Ovary (tissue), 9 donors: ENCODE measurements around the gene PHACTR3. TPM values are rescaled to one million over a fixed set of nuclear protein-coding genes. Genes with fewer than 3 reads are reported as not detected.

Experiments used
- DNase-seq, 5 donors: peaks; one replicate each; pipeline ENCODE4 v3.0.0-alpha.2; 2019 to 2020
- H3K27ac ChIP-seq, 2 donors: fragments of 200-600 bp; one replicate each; pipeline versions ENCODE4 v1.5.1 to v1.8.0; 2019 to 2022
- H3K27me3 ChIP-seq: fragments of 200-600 bp; one replicate; pipeline ENCODE4 v1.8.0; 2022
- H3K36me3 ChIP-seq: fragments of 200-600 bp; sonication (generic); one replicate; pipeline ENCODE4 v1.5.1; 2019
- H3K4me1 ChIP-seq: one replicate; pipeline ENCODE4 v1.8.1; 2013; ENCODE audit warnings: mild to moderate bottlenecking, moderate library complexity; ENCODE audit not compliant: insufficient read depth
- H3K4me3 ChIP-seq: fragments of 200-600 bp; sonication (generic); one replicate; pipeline ENCODE4 v1.5.1; 2017
- H3K9me3 ChIP-seq, 2 donors: fragments of 200-600 bp in 1 of 2; sonication (generic) in 1 of 2; one replicate each; pipeline versions ENCODE4 v1.5.1 to v1.8.1; 2013 to 2019; ENCODE audit warnings: mild to moderate bottlenecking in 1 of 2, moderate library complexity in 1 of 2
- EP300 ChIP-seq: sonication (generic); formaldehyde crosslinking; IDR thresholded peaks from one replicate; pipeline ENCODE4 v1.6.1; 2017; ENCODE audit warnings: antibody characterized with exemption
- POLR2A ChIP-seq: fragments of 450-650 bp; IDR thresholded peaks from one replicate; pipeline ENCODE4 v1.6.1; 2017; ENCODE audit warnings: antibody characterized with exemption, mild to moderate bottlenecking, moderate library complexity
- WGBS, 3 donors: extraction: QIAGEN DNeasy Blood & Tissue Kit in 1 of 3; methylation state at CpG; one replicate each; pipeline versions ENCODE4 v1.1.5 to v1.1.7; 2013 to 2017; 5-methylcytosine and 5-hydroxymethylcytosine counted together
- intact Hi-C, 4 donors: fragments of 100-400 bp; cut with DNase I; formaldehyde crosslinking; loops; one replicate each; pipeline versions ENCODE4 v1.11.0 to v1.15.1; 2022 to 2023
- polyA plus RNA-seq, 2 donors: library from polyadenylated mRNA; stranded (reverse); fragments of 200-250 nt in 1 of 2; fragments of 350-450 nt in 1 of 2; fragmentation: Illumina TruSeq in 1 of 2; extraction: RNeasy Lipid Tissue Mini Kit (QIAGEN cat#74804) in 1 of 2; gene quantifications; one replicate each; pipeline ENCODE4 v1.2.3, GENCODE V29; 2013 to 2014
- total RNA-seq, 7 donors: library from RNA; depleted of rRNA in 2 of 7; stranded (reverse); fragments of >200 nt in 2 of 7; fragmentation: NEBNext Ultra II Directional in 3 of 7; extraction: Animal tissue kit (Norgen Biotek cat#: 25700) in 3 of 7; gene quantifications; one replicate each; pipeline versions ENCODE4 v1.1.0 to v1.2.4, GENCODE V29; 2016 to 2023
- TF ChIP-seq, protein P1 (sequence below), 3 donors: fragments of 450-650 bp in 2 of 3; fragments of 200-600 bp in 1 of 3; IDR thresholded peaks; one replicate each; pipeline versions ENCODE4 v1.5.1 to v1.8.0; 2016 to 2022; ENCODE audit warnings: antibody characterized with exemption in 3 of 3, mild to moderate bottlenecking in 1 of 3
- donor health status: DM: no; HTN: no; CAD: no; lungs with moderate emphysema.
- donor health status: DM: no; HTN: no; CAD: no.
- donor health status: Bipolar disorder and iron deficiency.
- donor health status: DM: yes; HTN: yes; CAD: no.
- donor health status: DM: no; HTN: no; CAD: no.
- donor health status: DM: yes; HTN: yes; CAD: no.

Gene PHACTR3
- total and polyA plus RNA-seq, 9 donors, result 5.7 to 19.0 (median 9.1) TPM

DNA sequence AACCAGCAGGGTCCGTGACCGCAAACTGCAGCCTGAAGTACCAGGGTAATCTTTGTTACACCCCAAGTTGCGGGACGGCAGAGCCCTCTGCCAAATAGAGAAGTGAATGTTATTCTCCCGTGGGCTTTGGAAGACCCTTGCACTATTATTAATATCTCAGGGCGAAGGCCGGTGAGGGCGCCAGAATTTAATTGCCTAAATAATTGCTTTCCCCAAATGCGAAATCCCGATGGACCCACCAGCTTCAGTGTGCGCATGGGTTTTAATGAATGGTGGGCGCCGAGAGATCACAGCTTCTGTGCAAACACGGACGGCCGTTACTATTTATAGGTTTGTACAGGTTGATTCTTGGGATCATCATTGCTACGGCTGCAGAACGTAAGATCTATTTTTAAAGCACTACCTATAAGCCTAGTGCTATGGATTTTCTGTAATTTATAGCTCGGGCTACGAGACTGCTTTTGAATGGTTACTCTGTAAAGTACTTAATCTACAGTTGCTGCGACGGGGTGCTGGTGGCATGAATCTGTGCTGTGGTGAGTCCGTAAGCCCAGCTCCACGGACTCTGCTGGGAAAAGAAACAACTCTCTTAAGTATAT, 15.2 kb upstream of the PHACTR3 start:
- no peaks in the 10 kb centered on the region for H3K4me1 ChIP-seq
- peak in 1 of 5 donors; percentile 9 for DNase-seq
- TF ChIP-seq, protein P1, sequence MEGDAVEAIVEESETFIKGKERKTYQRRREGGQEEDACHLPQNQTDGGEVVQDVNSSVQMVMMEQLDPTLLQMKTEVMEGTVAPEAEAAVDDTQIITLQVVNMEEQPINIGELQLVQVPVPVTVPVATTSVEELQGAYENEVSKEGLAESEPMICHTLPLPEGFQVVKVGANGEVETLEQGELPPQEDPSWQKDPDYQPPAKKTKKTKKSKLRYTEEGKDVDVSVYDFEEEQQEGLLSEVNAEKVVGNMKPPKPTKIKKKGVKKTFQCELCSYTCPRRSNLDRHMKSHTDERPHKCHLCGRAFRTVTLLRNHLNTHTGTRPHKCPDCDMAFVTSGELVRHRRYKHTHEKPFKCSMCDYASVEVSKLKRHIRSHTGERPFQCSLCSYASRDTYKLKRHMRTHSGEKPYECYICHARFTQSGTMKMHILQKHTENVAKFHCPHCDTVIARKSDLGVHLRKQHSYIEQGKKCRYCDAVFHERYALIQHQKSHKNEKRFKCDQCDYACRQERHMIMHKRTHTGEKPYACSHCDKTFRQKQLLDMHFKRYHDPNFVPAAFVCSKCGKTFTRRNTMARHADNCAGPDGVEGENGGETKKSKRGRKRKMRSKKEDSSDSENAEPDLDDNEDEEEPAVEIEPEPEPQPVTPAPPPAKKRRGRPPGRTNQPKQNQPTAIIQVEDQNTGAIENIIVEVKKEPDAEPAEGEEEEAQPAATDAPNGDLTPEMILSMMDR (IDR thresholded peaks at IDR 0.05), result no peak
- TF ChIP-seq EP300, result no peak
- intact Hi-C loops, result no loop called here
- H3K27me3 ChIP-seq, result no peaks in the 10 kb centered on the region
- no peaks in the 10 kb centered on the region for H3K36me3 ChIP-seq
- H3K4me3 ChIP-seq, result no peak overlapping the region
- no peak overlapping the region for H3K27ac ChIP-seq
- H3K9me3 ChIP-seq, result no peaks in the 10 kb centered on the region
- 95 to 97% (median 95%) methylated on average over 24 of the region's 24 CpGs for WGBS, 3 donors

DNA sequence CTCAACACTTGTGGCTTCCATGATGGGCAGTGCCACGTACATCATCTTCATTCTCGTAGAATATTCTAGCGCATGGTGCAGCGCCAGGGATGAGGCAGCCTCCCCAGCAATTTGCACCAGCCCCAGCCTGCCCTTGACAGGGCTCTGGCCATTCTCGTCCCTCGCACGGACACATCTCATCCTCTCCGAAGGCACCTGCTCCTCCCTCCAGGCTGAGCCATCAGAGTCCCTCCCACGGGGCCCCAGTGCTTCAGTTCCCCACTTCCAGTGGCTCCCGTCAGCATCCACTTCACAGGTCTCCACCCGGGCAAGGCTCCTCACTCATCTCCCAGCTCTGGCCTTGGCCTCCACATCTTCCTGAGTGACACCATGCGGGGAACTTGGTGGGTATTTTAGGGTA, 13.3 kb upstream of the PHACTR3 start:
- Histone ChIP-seq H3K36me3 (no peaks in the 10 kb centered on the region), H3K4me1 (no peaks in the 10 kb centered on the region), H3K4me3 (no peak overlapping the region), H3K9me3 (no peaks in the 10 kb centered on the region), H3K27ac (no peak overlapping the region), H3K27me3 (no peaks in the 10 kb centered on the region)
- TF ChIP-seq EP300 (no peak), POLR2A (no peak)
- TF ChIP-seq, protein P1 (IDR thresholded peaks at IDR 0.05), result no peak
- WGBS, 3 donors, result 94 to 96% (median 94%) methylated on average over 12 of the region's 12 CpGs
- DNase-seq, result no peak
- intact Hi-C loops, result no loop called here

- intact Hi-C loops, result no loop called here
- no peak overlapping the region for H3K27ac ChIP-seq
- DNase-seq, result no peak
- TF ChIP-seq, protein P1 (IDR thresholded peaks at IDR 0.05), result no peak
- TF ChIP-seq POLR2A (no peak), EP300 (no peak)
- H3K9me3 ChIP-seq, result no peaks in the 10 kb centered on the region
- H3K36me3 ChIP-seq, result no peaks in the 10 kb centered on the region
- H3K4me1 ChIP-seq, result no peaks in the 10 kb centered on the region
- no peaks in the 10 kb centered on the region for H3K27me3 ChIP-seq
- WGBS, 3 donors, result 79 to 90% (median 82%) methylated on average over 5 of the region's 5 CpGs
- no peak overlapping the region for H3K4me3 ChIP-seq
Measured at GRCh38 chr20:59596690-59597089, 7.7 kb upstream of the PHACTR3 start.

GRCh38 chr20:59597240-59597639, 7.1 kb upstream of the PHACTR3 start:
- no peaks in the 10 kb centered on the region for H3K36me3 ChIP-seq
- H3K4me3 ChIP-seq, result no peak overlapping the region
- H3K4me1 ChIP-seq, result no peaks in the 10 kb centered on the region
- 77 to 83% (median 80%) methylated on average over 1 of the region's 1 CpG for WGBS, 3 donors
- H3K27me3 ChIP-seq, result no peaks in the 10 kb centered on the region
- DNase-seq, result no peak
- H3K27ac ChIP-seq, result no peak overlapping the region
- intact Hi-C loops, result no loop called here
- H3K9me3 ChIP-seq, result no peaks in the 10 kb centered on the region
- TF ChIP-seq EP300 (no peak), POLR2A (no peak)
- TF ChIP-seq, protein P1 (IDR thresholded peaks at IDR 0.05), result no peak
